GM12891 (cell line): ENCODE measurements around the gene TSPYL1.

Source experiments
- DNase-seq: peaks from one replicate; pipeline ENCODE4 v3.0.0; 2011; ENCODE audit warnings: low spot score; ENCODE audit not compliant: insufficient read length
- FAIRE-seq: peaks from 2 replicates; lab custom pipeline; 2011; peaks lifted over from hg19 to GRCh38; lab: Jason Lieb, UNC
- PAX5 ChIP-seq: IDR thresholded peaks from 2 replicates; pipeline ENCODE4 v1.6.1; 2011; ENCODE audit warnings: low read length, moderate library complexity, mild to moderate bottlenecking; ENCODE audit not compliant: insufficient read depth, severe bottlenecking
- POLR2A ChIP-seq: IDR thresholded peaks from 2 replicates; pipeline ENCODE4 v1.6.1; 2011; ENCODE audit warnings: low read depth, low read length, control low read depth
- POLR2AphosphoS5 ChIP-seq: IDR thresholded peaks from 2 replicates; pipeline ENCODE4 v1.6.1; 2011; ENCODE audit warnings: low read depth, low read length, control low read depth
- POU2F2 ChIP-seq: IDR thresholded peaks from 2 replicates; pipeline ENCODE4 v1.6.1; 2011; ENCODE audit warnings: low read depth, mild to moderate bottlenecking, control low read depth, low read length, moderate library complexity
- SPI1 ChIP-seq: IDR thresholded peaks from 2 replicates; pipeline ENCODE4 v1.6.1; 2011; ENCODE audit warnings: low read depth, low read length, control low read depth
- TAF1 ChIP-seq: IDR thresholded peaks from 2 replicates; pipeline ENCODE4 v1.6.1; 2011; ENCODE audit warnings: low read depth, low read length, control low read depth

TSPYL1 gene

GRCh38 chr6:116251568-116252384 lies 28.0 kb downstream of the TSPYL1 start:
- FAIRE-seq = no peak
- DNase-seq = no peak
- peak; percentile 28; the same call in 1 of the 2 replicates for TF ChIP-seq SPI1
- TF ChIP-seq TAF1 = no peak

- FAIRE-seq (peak; percentile 67), DNase-seq (no peak)
- TF ChIP-seq POU2F2 (no peak), TAF1 (no peak), POLR2AphosphoS5 (no peak), SPI1 (no peak), PAX5 (no peak), POLR2A (no peak)
These were observed 31.2 kb downstream of the TSPYL1 start for GRCh38 chr6:116248577-116248976.

GRCh38 chr6:116247285-116247684 lies 32.4 kb downstream of the TSPYL1 start:
- DNase-seq = no peak
- no peak for TF ChIP-seq POU2F2
- TF ChIP-seq POLR2A = no peak
- no peak for TF ChIP-seq PAX5
- no peak for TF ChIP-seq TAF1
- no peak for TF ChIP-seq SPI1
- no peak for TF ChIP-seq POLR2AphosphoS5
- no peak for FAIRE-seq

GRCh38 chr6:116246089-116246488 lies 33.6 kb downstream of the TSPYL1 start:
- TF ChIP-seq PAX5 = no peak
- TF ChIP-seq POLR2A = no peak
- no peak for TF ChIP-seq TAF1
- TF ChIP-seq POU2F2 = no peak
- TF ChIP-seq SPI1 = no peak
- TF ChIP-seq POLR2AphosphoS5 = no peak
- FAIRE-seq (no peak), DNase-seq (no peak)

- FAIRE-seq (no peak), DNase-seq (no peak)
- TF ChIP-seq TAF1 (no peak), PAX5 (no peak), POU2F2 (no peak), POLR2AphosphoS5 (no peak), POLR2A (no peak), SPI1 (no peak)
These were observed 35.4 kb downstream of the TSPYL1 start for GRCh38 chr6:116244284-116244683.

- DNase-seq (no peak), FAIRE-seq (no peak)
These were observed 39.9 kb downstream of the TSPYL1 start for GRCh38 chr6:116239856-116240255.

GRCh38 chr6:116239256-116239655 lies 40.5 kb downstream of the TSPYL1 start:
- TF ChIP-seq PAX5 (no peak), POLR2A (no peak), POLR2AphosphoS5 (no peak), POU2F2 (no peak), TAF1 (no peak), SPI1 (no peak)
- no peak for FAIRE-seq

More at GRCh38 chr6:116239856-116240255, 39.9 kb downstream of the TSPYL1 start:
- TF ChIP-seq POLR2A (no peak), SPI1 (no peak), TAF1 (no peak), POU2F2 (no peak), POLR2AphosphoS5 (no peak), PAX5 (no peak)

GRCh38 chr6:116238083-116238482 lies 41.6 kb downstream of the TSPYL1 start:
- FAIRE-seq (peak; percentile 47), DNase-seq (no peak)
- TF ChIP-seq TAF1 = no peak
- no peak for TF ChIP-seq SPI1
- TF ChIP-seq PAX5 = no peak
- no peak for TF ChIP-seq POLR2A
- TF ChIP-seq POLR2AphosphoS5 = no peak
- no peak for TF ChIP-seq POU2F2

More at GRCh38 chr6:116239256-116239655, 40.5 kb downstream of the TSPYL1 start:
- no peak for DNase-seq

GRCh38 chr6:116234689-116235088 lies 45.0 kb downstream of the TSPYL1 start:
- DNase-seq = no peak
- FAIRE-seq = no peak
- TF ChIP-seq POU2F2 (no peak), SPI1 (no peak), TAF1 (no peak), POLR2AphosphoS5 (no peak), PAX5 (no peak), POLR2A (no peak)

GRCh38 chr6:116229287-116229913 lies 50.3 kb downstream of the TSPYL1 start:
- TF ChIP-seq POU2F2 = no peak
- TF ChIP-seq SPI1 = no peak
- no peak for TF ChIP-seq POLR2A
- TF ChIP-seq TAF1 = no peak
- no peak for TF ChIP-seq PAX5
- TF ChIP-seq POLR2AphosphoS5 = no peak
- FAIRE-seq = peak; percentile 68
- no peak for DNase-seq
